IMR-90 (cell line): ENCODE results near the gene KDM3B. TPM values are rescaled to one million over a fixed set of nuclear protein-coding genes. Genes with fewer than 3 reads are reported as not detected.

Experiments used
- ATAC-seq: fragments of 200-7000 bp; cut with Tn5 transposase; 2 replicates; pipeline ENCODE4 v1.9.1; 2020; ENCODE audit warnings: low read depth, mild to moderate bottlenecking, moderate library complexity
- BruUV-seq: library from RNA; stranded (reverse); fragments of 400-500 nt; replicated peaks from 2 replicates; lab custom pipeline; 2021; lab: Mats Ljungman, UMichigan
- CTCF ChIA-PET: fragments of 300-600 bp; formaldehyde crosslinking; extraction: SDS; loops from one replicate; lab custom pipeline; 2021; ENCODE audit warnings: antibody characterized with exemption; lab: Yijun Ruan, JAX
- POLR2A ChIA-PET: fragments of 300-600 bp; sonication (Branson Sonifier 250); formaldehyde crosslinking; loops from one replicate; lab custom pipeline; 2022; ENCODE audit warnings: antibody characterized with exemption; ENCODE audit not compliant: unreplicated experiment; lab: Charles Lee
- DNase-seq: peaks from one replicate; pipeline ENCODE4 v3.0.0; 2013
- H2AFZ ChIP-seq: replicated peaks from 2 replicates; pipeline ENCODE3; 2013; ENCODE audit warnings: low read length, mild to moderate bottlenecking; ENCODE audit not compliant: poor library complexity
- H2AK5ac ChIP-seq: 2 replicates; pipeline ENCODE4 v1.6.1; 2013; ENCODE audit warnings: low read depth, low read length, inconsistent platforms
- H2AK9ac ChIP-seq: replicated peaks from 2 replicates; pipeline ENCODE3; 2013; ENCODE audit warnings: mild to moderate bottlenecking, low read depth, low read length, moderate library complexity; ENCODE audit not compliant: poor library complexity
- H2BK120ac ChIP-seq: 2 replicates; pipeline ENCODE4 v1.6.1; 2013; ENCODE audit warnings: low read depth, low read length, inconsistent platforms
- H2BK15ac ChIP-seq: 3 replicates; pipeline ENCODE4 v1.6.1; 2013; ENCODE audit warnings: low read depth, low read length, inconsistent platforms
- H2BK20ac ChIP-seq: 2 replicates; pipeline ENCODE4 v1.6.1; 2013; ENCODE audit warnings: low read depth, mild to moderate bottlenecking, inconsistent platforms, low read length, moderate library complexity
- H2BK5ac ChIP-seq: 2 replicates; pipeline ENCODE4 v1.6.1; 2013; ENCODE audit warnings: mild to moderate bottlenecking, low read depth, low read length, inconsistent platforms; ENCODE audit not compliant: poor library complexity, severe bottlenecking
- H3K14ac ChIP-seq: replicated peaks from 2 replicates; pipeline ENCODE4 v1.6.1; 2013; ENCODE audit warnings: low read depth, low read length, inconsistent platforms
- H3K18ac ChIP-seq: 2 replicates; pipeline ENCODE4 v1.6.1; 2013; ENCODE audit warnings: low read depth, low read length, control low read depth
- H3K23ac ChIP-seq: 2 replicates; pipeline ENCODE4 v1.6.1; 2013; ENCODE audit warnings: low read depth, low read length, inconsistent platforms
- H3K27ac ChIP-seq: 2 replicates; pipeline ENCODE4 v1.5.1; 2013; ENCODE audit warnings: mild to moderate bottlenecking, control low read depth, low read length; ENCODE audit not compliant: insufficient read depth
- H3K27me3 ChIP-seq: 2 replicates; pipeline ENCODE4 v1.6.1; 2013; ENCODE audit warnings: low read length; ENCODE audit not compliant: control insufficient read depth, insufficient read depth
- H3K36me3 ChIP-seq: 2 replicates; pipeline ENCODE4 v1.6.1; 2013; ENCODE audit warnings: low read length, mixed read lengths; ENCODE audit not compliant: control insufficient read depth, insufficient read depth
- H3K4ac ChIP-seq: 2 replicates; pipeline ENCODE4 v1.6.1; 2013; ENCODE audit warnings: low read depth, low read length, inconsistent platforms
- H3K4me1 ChIP-seq: 2 replicates; pipeline ENCODE4 v1.6.1; 2013; ENCODE audit warnings: low read length, mixed read lengths; ENCODE audit not compliant: control insufficient read depth, insufficient read depth
- H3K4me2 ChIP-seq: 2 replicates; pipeline ENCODE4 v1.6.1; 2013; ENCODE audit warnings: low read depth, mild to moderate bottlenecking, control low read depth, low read length, moderate library complexity
- H3K4me3 ChIP-seq: 2 replicates; pipeline ENCODE4 v1.5.1; 2013; ENCODE audit warnings: low read depth, mild to moderate bottlenecking, control low read depth, low read length, moderate library complexity; ENCODE audit not compliant: insufficient read depth
- H3K56ac ChIP-seq: 2 replicates; pipeline ENCODE4 v1.6.1; 2013; ENCODE audit warnings: low read length, inconsistent platforms; ENCODE audit not compliant: insufficient read depth; ENCODE audit errors: extremely low read depth
- H3K79me1 ChIP-seq, 2 experiments: 2 replicates each; pipeline ENCODE4 v1.6.1; 2013; ENCODE audit warnings: low read length in 2 of 2, inconsistent platforms in 1 of 2, low read depth in 1 of 2
- H3K9ac ChIP-seq: 2 replicates; pipeline ENCODE4 v1.6.1; 2013; ENCODE audit warnings: low read depth, low read length, control low read depth
- H3K9me1 ChIP-seq: 2 replicates; pipeline ENCODE4 v1.6.1; 2013; ENCODE audit warnings: low read length, inconsistent platforms; ENCODE audit not compliant: insufficient read depth
- H3K9me3 ChIP-seq: 2 replicates; pipeline ENCODE4 v1.6.1; 2013; ENCODE audit warnings: low read length; ENCODE audit not compliant: control insufficient read depth, insufficient read depth
- H4K20me1 ChIP-seq: 2 replicates; pipeline ENCODE4 v1.6.1; 2013; ENCODE audit warnings: low read length, inconsistent platforms; ENCODE audit not compliant: insufficient read depth
- H4K5ac ChIP-seq: 2 replicates; pipeline ENCODE4 v1.6.1; 2013; ENCODE audit warnings: mild to moderate bottlenecking, low read depth, low read length, control low read depth
- H4K8ac ChIP-seq, 2 experiments: 2 replicates each; pipeline ENCODE4 v1.6.1; 2013; ENCODE audit warnings: low read depth in 2 of 2, low read length in 2 of 2, control low read depth in 1 of 2, inconsistent platforms in 1 of 2
- H4K91ac ChIP-seq: 2 replicates; pipeline ENCODE4 v1.6.1; 2013; ENCODE audit warnings: low read depth, low read length, inconsistent platforms; ENCODE audit not compliant: insufficient read depth
- NFE2L2 ChIP-seq: fragments of 150-350 bp; IDR thresholded peaks from 2 replicates; pipeline ENCODE4 v1.6.1; 2016; ENCODE audit warnings: low read depth, mild to moderate bottlenecking, low read length
- POLR2A ChIP-seq: IDR thresholded peaks from 2 replicates; pipeline ENCODE4 v1.6.1; 2012; ENCODE audit warnings: mild to moderate bottlenecking, low read depth, low read length
- RCOR1 ChIP-seq: IDR thresholded peaks from 2 replicates; pipeline ENCODE4 v1.6.1; 2012; ENCODE audit warnings: mild to moderate bottlenecking, low read length, improper control_type of control experiment; ENCODE audit not compliant: insufficient replicate concordance
- RFX5 ChIP-seq: IDR thresholded peaks from 2 replicates; pipeline ENCODE4 v1.8.0; 2012; ENCODE audit warnings: low read depth, mild to moderate bottlenecking, low read length, moderate library complexity
- WGBS, 2 experiments: methylation state at CpG; one replicate each; pipeline versions ENCODE4 v1.1.5 to v1.1.7; 2013; ENCODE audit warnings: missing lambda C conversion rate in 2 of 2; ENCODE audit not compliant: insufficient read length in 1 of 2; ENCODE audit errors: extremely low coverage in 2 of 2; 5-methylcytosine and 5-hydroxymethylcytosine counted together
- dilution Hi-C: fragments of 300-500 bp; cut with HindIII; formaldehyde crosslinking; loops from one replicate; pipeline ENCODE4 v1.14.3; 2018; ENCODE audit warnings: low sequenced_read_pairs; ENCODE audit not compliant: unreplicated experiment
- in situ Hi-C: fragments of 300-500 bp; cut with MboI; formaldehyde crosslinking; loops from 3 replicates; pipeline ENCODE4 v1.14.3; 2019; ENCODE audit warnings: low sequenced_read_pairs, inconsistent platforms, mixed read lengths
- intact Hi-C: fragments of 100-400 bp; cut with micrococcal nuclease; formaldehyde crosslinking; loops from 2 replicates; pipeline ENCODE4 v1.10.0; 2022
- polyA plus RNA-seq, 3 experiments: library from polyadenylated mRNA; depleted of rRNA; stranded (reverse); fragments of >200 nt; gene quantifications; 2 replicates each; pipeline ENCODE4 v1.2.3, GENCODE V29; 2012; ENCODE audit warnings: low replicate concordance in 1 of 3
- total RNA-seq: library from RNA; depleted of rRNA; stranded (reverse); fragments of >200 nt; gene quantifications from 2 replicates; pipeline ENCODE4 v1.2.3, GENCODE V29; 2012

Gene KDM3B
- total and polyA plus RNA-seq, 2 of the 4 experiments (the other 2 are of a cell fraction): 19.4 to 35.8 TPM

- Histone ChIP-seq H3K4ac (no peak overlapping the region), H3K4me1 (peaks cover 10% of the 10 kb centered on the region; the same call in 1 of the 2 replicates), H2BK20ac (no peak overlapping the region), H3K4me2 (no peak overlapping the region), H2AK9ac (no peak overlapping the region), H2BK5ac (no peak overlapping the region), H3K9me1 (peaks cover 20% of the 10 kb centered on the region), H3K27ac (no peak overlapping the region), H4K91ac (no peak overlapping the region), H2BK15ac (no peak overlapping the region), H4K8ac (no peak overlapping the region), H4K5ac (no peak overlapping the region), H4K20me1 (peaks cover 50% of the 10 kb centered on the region), H3K27me3 (peaks cover 2% of the 10 kb centered on the region; the same call in 1 of the 2 replicates), H2AK5ac (no peak overlapping the region), H3K4me3 (no peak overlapping the region), H3K14ac (no peak overlapping the region), H3K23ac (no peak overlapping the region), H3K9ac (no peak overlapping the region), H3K56ac (no peak overlapping the region), H3K9me3 (no peaks in the 10 kb centered on the region), H3K18ac (no peak overlapping the region), H3K36me3 (peaks cover 18% of the 10 kb centered on the region), H2BK120ac (no peak overlapping the region), H3K79me1 (peaks cover 9 to 30% of the 10 kb centered on the region in 2 experiments), H2AFZ (no peak overlapping the region)
- ATAC-seq: no peak
- 67% methylated on average over 1 of the region's 2 CpGs; no CpG with 5 or more reads in 1 of the 2 experiments for WGBS, 2 experiments
- BruUV-seq: no TSS peak
- TF ChIP-seq RCOR1: no peak
- no peak for TF ChIP-seq POLR2A
- 0 out of 2 replicates have a peak, but pooled peaks have one; percentile 9 for TF ChIP-seq NFE2L2
- no peak for TF ChIP-seq RFX5
- dilution Hi-C loops: no loop called here
- POLR2A ChIA-PET: no interaction called here
- no peak for DNase-seq
- intact Hi-C loops: no loop called here
- CTCF ChIA-PET: no interaction called here
- in situ Hi-C loops: no loop called here
Observed at GRCh38 chr5:138471052-138471361, 118.5 kb downstream of the KDM3B start.
